ENCODE measurements around the gene LAX1. TPM values are rescaled to one million over a fixed set of nuclear protein-coding genes. Genes with fewer than 3 reads are reported as not detected.

Gene LAX1
- 10 to 100 TPM; 16.5 to 17.4 TPM for total RNA-seq

GRCh38 chr1:203765029-203765837 is at the start of gene LAX1:
TSS of gene LAX1 (plus strand) at chr1:203765183. CDS start at chr1:203765566, 383 bp downstream.

GRCh38 chr1:203795441-203796235 is 30.7 kb downstream of the LAX1 start, which contains the start of the genes ZBED6 and ZC3H11A:
TSS of gene ZBED6 (plus strand) at chr1:203795623. CDS start at chr1:203797523, 1,900 bp downstream.
TSS of gene ZC3H11A (plus strand) at chr1:203795623. CDS start at chr1:203817071, 21,448 bp downstream.

Other genes with a start within 250 kb of the LAX1 start
- gene ATP2B4, start 138.4 kb upstream of the LAX1 start, total RNA-seq: 10 to 100 TPM; 52.9 to 56.0 TPM
- 10 to 100 TPM; 20.0 to 20.5 TPM for gene ZBED6, start 30.4 kb downstream of the LAX1 start, total RNA-seq
- 100 to 1,000 TPM; 101 to 104 TPM for gene ZC3H11A, start 30.4 kb downstream of the LAX1 start, total RNA-seq
- gene SNRPE, start 96.4 kb downstream of the LAX1 start, total RNA-seq: 100 to 1,000 TPM; 154 to 162 TPM

Measured in activated naive CD4-positive, alpha-beta T cell treated with anti-CD3 and anti-CD28 coated beads, Interleukin-2, amount 10 ng/mL, durations not matched to agents 5 hours and 36 hours (primary cell).